Jurkat, Clone E6-1 (cell line): ENCODE measurements around the gene STIP1.
"Not testable (repeated sequence)": the region's sequence is repeated elsewhere in the genome, so short reads cannot be mapped to it uniquely, and the experiment has no call there.

ENCODE experiments used
- DNase-seq: peaks from one replicate; pipeline ENCODE4 v3.0.0-alpha.2; 2011; ENCODE audit warnings: low read depth, low spot score
- H3K4me3 ChIP-seq: 2 replicates; pipeline ENCODE4 v1.5.1; 2011; ENCODE audit warnings: mild to moderate bottlenecking, low read length, control low read depth, moderate library complexity

STIP1 gene

DNA sequence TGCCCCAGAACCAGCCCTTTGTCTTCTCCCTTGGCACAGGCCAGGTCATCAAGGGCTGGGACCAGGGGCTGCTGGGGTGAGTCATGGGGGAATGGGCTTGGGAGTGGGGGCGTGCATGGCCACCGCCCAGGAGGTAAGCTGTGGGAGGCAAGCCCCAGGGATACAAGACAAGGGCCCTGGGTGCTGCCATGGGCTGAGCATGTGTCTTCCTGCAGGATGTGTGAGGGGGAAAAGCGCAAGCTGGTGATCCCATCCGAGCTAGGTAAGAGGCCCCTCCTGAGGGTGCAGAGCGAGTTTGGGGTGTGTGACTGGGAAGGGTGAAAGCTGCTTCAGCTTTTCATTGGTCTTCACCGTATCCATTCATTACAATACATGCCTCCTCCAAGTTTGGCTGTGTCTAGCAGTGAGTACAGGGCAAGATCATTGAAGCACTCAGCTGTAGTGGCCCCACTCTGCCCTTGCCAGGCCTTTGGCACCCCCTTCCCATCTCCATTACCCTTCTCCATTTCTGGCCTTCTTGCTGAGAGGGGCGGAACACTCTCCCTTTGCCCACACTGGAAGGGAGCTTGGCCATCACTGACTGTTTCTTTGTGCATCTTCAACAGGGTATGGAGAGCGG lies 57.4 kb downstream of the STIP1 start:
- H3K4me3 ChIP-seq: no peak overlapping the region
- no peak for DNase-seq

DNA sequence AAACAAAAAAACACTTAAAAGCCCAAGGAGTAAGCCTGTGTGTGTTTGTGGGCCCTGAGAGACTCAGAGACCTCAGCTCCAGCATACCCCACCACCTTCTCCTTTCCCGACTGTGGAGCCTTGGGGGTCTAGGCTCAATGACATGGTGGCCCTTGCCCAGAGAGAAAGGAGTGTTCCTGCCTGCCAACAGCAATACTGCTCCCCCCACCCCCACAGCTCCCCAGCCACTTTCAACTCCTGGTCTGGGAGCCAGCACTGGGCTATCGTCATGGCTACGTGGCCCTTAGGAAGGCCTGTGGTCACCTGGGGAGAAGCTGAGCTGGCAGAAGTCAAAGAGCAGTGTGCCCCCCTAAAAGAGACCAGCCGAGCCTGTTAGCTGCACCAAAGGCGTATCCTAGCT lies 58.1 kb downstream of the STIP1 start:
- no peak for DNase-seq
- H3K4me3 ChIP-seq: no peak overlapping the region

- peak overlapping the region; percentile 80 for H3K4me3 ChIP-seq
- DNase-seq: peak; percentile 46
These were observed 59.0 kb downstream of the STIP1 start for GRCh38 chr11:64244966-64245365.

- H3K4me3 ChIP-seq: peak overlapping the region; percentile 80
- DNase-seq: peak; percentile 62
These were observed 59.4 kb downstream of the STIP1 start for GRCh38 chr11:64245401-64245796.

DNA sequence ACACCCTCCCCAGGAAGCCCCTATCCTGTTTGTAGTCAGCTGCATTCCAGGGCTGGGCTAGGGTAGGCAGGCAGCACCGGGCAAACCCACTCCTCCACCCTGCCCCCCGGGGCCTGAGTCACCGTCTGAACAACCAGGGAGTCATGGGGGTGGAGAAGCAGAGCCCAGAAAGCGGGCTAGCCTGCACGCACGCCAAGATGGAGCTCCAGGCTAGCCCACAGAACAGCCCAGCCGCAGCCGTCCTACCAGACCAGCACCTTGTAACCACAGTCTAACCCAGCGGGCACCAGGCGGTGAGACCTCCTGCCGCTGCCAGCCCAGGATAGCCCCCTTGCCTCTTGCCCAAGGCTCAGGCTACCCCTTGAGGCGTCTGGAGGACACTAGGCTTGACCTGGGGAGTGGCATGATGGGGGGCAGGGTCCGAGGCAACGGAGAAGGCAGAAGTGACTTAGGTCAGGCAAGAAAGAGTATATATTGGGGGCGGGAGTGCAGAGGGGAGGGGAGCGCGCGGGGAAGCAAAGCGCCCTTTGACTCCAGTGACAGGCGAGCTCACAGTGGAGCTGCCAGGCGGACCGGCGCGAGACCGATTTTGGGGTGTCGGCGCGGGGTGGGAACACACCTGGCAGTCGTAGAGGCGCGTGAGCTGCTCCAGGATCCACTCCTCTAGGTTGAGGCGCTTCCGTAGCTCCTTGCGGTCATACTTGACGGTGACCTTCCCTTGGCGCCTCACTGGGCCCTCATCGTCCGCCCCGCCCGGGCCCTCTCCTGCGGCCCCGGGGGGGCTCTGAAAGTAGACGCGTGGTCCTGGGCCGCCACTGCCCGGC lies 60.0 kb downstream of the STIP1 start:
- H3K4me3 ChIP-seq: peak overlapping the region; percentile 80
- no peak for DNase-seq

GRCh38 chr11:64246621-64246870 lies 60.6 kb downstream of the STIP1 start:
- peak overlapping the region; percentile 80; the same call in 1 of the 2 replicates for H3K4me3 ChIP-seq

GRCh38 chr11:64246871-64247728 lies 61.1 kb downstream of the STIP1 start, which contains the start of gene PPP1R14B:
TSS of gene PPP1R14B (minus strand) at chr11:64246943. CDS start at chr11:64246673, 270 bp downstream.
- peak within 1 kb of the TSS; percentile 80 for H3K4me3 ChIP-seq
- peak; percentile 69 for DNase-seq

More at GRCh38 chr11:64246621-64246870, 60.6 kb downstream of the STIP1 start:
- DNase-seq: not testable (repeated sequence)

DNA sequence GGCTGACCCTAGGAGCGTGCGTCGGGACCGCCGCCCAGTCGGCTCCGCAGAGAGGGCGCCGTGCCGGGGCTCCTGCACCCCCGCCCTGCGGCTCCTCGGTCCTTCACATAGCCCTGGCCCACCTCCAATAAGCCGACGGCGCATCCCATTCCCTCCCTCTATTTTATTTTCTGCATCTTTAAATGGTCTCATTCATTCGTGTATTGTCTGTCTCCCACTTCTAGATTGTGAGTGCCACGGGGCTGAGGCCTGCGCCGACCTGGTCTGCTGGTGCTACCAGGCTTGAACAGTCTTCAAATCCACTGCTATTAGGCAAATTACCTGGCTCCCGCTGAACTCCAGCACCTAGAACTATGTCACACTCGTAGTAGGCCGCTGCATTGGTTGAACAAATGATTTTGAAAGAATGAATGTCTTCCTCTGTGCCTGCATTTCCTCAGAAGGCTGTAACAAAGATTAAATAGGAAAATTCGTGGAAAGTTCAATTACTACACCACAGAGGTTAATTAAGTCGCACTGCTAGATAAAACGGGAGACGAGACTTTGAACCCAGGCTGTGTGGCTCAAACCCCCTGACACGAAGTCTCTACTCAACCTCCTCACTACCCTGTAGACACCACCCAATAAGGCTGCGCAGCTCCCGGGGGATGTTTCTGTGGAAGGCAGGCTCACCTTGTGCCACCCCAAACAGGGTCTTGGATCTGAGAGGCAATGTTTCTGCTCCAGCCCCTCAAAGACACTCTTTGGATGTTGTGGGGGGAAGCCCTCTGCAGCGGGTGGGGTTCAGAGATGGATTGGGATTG lies 62.0 kb downstream of the STIP1 start:
- H3K4me3 ChIP-seq: no peak overlapping the region
- no peak for DNase-seq

DNA sequence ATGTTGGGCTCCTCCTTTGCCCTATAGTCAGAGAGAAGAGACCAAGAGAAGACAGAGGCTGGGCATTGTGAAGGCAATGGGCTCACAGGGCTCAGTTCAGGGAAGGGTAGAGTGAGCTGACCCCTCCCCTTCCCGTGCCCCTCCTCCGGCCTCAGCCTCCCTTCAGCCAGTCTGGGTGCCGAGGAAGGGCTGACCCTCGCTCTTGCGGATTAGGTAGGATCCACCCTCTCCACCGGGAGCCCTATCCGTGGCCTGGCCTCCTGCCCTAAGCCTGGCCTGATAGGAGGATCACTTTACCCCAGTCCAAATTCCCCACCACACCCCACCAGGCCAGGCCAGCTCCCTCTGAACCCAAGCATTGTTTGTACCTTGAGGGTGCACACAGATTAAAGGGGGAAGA lies 62.6 kb downstream of the STIP1 start:
- no peak for DNase-seq
- H3K4me3 ChIP-seq: no peak overlapping the region

- DNase-seq: no peak
- no peak overlapping the region for H3K4me3 ChIP-seq
These were observed 63.1 kb downstream of the STIP1 start for GRCh38 chr11:64249038-64249437.

DNA sequence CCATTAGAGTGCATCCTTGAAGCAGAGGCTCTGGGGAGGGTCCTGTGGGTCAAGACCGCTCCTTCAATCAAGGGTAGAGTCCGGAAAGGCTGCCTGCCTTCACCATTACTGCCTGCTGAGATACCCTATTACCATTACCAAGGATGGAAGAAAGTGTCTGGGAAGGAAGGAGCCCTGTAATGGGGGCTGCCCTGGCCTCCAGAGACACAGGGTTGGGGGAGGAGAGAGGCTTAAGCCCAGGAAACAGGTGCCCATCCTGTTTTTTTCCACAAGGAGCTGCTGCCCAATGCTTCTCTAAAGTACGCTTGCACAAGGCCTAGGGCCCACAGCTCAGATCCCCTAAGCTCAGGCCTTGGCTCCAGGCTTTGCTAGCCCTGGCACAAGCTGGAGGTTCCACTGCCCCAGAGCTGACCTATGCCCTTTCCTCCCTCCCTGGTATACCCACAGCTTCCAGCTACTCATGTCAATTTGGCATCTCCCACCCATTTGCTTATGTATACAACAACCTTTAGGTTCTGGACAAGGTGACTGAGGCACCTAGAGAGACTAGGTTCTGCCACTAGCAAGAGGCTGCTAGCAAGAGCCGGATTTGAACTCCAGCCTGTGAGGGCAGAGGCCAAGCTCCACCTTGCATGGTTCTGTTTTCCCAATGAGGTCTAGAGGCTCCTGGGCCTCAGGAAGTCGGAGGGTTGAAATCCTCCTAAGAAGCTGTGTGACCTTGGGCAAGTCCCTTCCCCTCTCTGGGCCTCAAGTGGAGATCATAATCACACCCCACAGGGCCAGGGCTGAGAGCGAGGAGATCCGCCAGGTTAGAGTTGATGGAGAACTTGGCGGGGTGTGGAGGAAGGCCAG lies 63.8 kb downstream of the STIP1 start:
- no peak overlapping the region for H3K4me3 ChIP-seq
- no peak for DNase-seq

DNA sequence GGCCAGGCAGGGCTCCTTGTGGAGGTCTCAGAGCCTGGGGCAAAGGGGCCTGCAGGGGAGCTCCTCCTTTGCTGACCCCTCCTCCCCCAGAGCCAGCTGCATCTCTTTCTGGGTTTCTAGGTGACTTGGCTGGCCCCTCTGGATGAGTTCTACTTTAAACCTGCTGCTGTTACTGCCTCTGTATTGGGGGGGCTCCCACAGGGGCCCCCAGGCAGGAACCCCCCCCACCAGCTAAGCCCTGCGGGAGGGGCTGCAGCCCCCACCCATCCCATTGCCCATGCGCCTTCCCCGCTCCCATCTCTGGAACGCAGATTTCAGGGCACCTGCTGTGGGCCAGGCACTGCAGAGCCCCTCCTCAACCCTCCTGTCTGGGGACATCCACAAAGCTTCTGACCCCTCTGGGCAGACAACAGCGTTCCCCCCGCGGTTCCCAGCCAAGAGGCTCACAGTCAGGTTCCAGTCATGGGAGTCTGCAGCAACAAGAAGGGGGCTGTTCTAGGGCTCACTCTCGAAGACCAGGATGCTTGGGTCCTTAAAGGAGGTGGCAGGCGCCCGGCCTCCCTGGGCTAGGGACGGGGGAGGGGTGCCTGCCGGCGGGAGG lies 64.5 kb downstream of the STIP1 start:
- DNase-seq: no peak
- peak overlapping the region; percentile 60 for H3K4me3 ChIP-seq

DNA sequence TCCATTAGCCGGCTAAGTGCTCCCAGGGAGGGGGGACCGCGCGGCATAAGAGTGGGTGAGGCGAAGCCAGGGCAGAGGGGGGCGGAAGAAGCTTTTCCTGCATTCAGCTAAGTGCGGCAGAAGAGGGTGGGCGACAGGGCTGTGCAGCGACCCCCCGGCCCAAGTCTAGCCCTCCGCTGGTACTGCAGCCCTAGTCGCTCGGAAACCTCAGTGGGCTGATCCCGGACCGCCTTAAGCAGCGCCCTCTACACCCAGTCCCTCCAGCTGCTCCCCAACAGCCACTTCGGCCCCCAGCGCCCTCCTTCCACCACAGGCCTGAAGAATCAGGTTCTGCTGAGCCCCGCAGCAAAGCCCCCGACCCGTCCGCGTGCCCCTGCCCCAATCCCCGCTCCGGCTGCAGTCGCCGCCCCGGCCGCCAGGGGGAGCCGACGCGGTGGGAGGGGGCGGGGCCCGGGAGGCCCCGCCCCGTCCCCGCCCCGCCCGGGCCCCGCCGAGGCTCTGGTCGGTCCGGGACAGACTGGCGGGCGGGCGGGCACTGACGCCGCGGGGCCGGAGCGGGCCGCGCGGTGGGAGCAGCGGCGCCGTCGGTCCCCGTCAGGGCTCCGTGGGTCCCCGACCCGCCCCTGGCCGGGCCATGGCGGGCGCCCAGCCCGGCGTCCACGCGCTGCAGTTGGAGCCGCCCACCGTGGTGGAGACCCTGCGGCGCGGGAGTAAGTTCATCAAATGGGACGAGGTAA lies 65.2 kb downstream of the STIP1 start, which contains the start of gene PLCB3:
PLCB3 (plus strand) TSS at position 515 of the 737 bp plus-strand sequence; CDS start at position 635, 120 bp downstream.
- no peak for DNase-seq
- H3K4me3 ChIP-seq: peak within 1 kb of the TSS; percentile 60

- peak overlapping the region; percentile 59 for H3K4me3 ChIP-seq
- no peak for DNase-seq
These were observed 65.7 kb downstream of the STIP1 start for GRCh38 chr11:64251753-64252002.

DNA sequence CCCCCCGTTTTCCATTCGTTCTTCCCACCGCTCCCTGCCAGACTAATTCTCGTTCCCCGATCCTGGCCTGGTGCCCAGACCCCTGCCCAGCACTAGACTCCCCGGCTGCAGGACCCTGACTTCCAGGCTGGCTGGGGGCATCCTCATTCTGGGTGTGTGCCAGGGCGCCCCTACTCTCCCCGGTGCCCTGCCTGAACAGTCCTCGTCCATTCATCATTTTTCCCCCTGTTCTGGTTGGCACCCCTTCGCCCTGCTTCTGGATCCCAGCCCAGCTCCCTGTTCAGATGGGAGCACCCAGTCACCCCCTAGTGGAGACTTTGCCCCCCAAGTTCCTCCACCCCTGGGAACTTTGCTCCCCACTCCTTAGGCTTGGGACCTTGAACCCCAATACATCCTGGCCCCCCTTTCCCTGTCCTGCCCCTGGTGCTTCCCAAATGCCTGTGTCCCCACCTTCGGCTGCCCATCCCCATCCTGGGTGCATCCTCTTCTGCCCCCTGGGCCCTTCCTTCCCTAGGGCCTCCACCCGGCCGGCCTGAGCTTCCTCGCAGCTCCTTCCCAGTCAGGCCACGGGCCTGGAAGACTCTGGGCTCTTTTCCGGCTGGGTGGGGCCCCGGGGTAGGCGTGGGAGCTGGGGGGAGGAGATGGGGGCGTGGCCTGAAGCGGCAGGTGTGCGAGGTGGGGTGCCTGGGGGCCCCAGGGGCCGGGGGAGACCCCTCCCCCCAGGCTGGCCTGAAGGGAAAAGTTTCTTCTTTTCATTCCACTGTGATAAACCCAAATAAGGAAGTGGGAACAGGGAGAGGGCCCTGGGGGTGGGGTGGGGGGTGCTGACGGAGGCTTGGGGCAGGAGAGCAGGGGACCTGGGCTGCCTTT lies 66.3 kb downstream of the STIP1 start:
- no peak for DNase-seq
- peak overlapping the region; percentile 59 for H3K4me3 ChIP-seq

GRCh38 chr11:64253043-64253442 lies 67.1 kb downstream of the STIP1 start:
- DNase-seq: no peak
- H3K4me3 ChIP-seq: no peak overlapping the region
